ENCODE results near the gene NECAP2. TPM values are rescaled to one million over a fixed set of nuclear protein-coding genes. Genes with fewer than 3 reads are reported as not detected.

The NECAP2 gene
- total RNA-seq, 1 donor from 2014 or later, result 44.7 TPM

DNA sequence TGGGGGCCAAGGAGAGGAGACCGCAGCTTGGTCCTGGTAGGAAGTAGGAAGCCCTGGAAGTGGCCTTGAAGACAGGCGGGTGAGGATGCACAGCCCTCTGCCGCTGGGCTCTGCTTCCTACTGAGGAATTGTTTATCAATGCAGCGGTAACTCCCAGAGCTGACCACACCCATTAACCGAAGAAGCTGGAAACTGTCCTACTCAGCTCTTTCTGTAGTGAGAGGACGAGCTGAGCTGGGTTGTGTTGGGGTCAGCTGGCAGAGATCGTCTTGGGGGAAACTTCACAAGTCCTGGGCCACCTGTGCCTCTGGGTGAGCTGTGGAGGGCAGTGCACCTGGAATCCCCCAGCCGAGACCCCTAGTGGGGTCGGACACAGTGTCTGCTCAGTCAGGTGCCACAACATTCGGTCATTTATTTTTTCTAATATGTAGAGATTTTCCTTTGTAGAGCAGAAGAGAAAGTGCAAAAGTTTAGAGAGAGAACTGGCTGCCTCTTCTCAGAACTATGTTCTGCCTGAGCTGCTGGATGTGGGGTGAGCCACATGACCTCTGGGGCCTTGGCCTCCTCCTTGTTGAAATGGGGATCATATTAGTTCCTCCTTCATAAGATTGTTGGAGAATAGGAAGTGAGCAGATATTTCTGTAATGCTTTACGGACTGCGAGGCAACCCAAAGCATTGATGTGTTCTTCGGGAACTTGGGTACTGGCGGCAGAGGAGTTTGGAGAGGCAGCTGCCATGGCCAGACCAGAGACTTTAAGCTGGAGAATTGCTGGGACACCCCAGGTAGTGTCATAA lies 3.6 kb downstream of the NECAP2 start:
- peak overlapping the region; percentile 72 for H3K4me3 Mint-ChIP-seq
- TF ChIP-seq, protein P1, sequence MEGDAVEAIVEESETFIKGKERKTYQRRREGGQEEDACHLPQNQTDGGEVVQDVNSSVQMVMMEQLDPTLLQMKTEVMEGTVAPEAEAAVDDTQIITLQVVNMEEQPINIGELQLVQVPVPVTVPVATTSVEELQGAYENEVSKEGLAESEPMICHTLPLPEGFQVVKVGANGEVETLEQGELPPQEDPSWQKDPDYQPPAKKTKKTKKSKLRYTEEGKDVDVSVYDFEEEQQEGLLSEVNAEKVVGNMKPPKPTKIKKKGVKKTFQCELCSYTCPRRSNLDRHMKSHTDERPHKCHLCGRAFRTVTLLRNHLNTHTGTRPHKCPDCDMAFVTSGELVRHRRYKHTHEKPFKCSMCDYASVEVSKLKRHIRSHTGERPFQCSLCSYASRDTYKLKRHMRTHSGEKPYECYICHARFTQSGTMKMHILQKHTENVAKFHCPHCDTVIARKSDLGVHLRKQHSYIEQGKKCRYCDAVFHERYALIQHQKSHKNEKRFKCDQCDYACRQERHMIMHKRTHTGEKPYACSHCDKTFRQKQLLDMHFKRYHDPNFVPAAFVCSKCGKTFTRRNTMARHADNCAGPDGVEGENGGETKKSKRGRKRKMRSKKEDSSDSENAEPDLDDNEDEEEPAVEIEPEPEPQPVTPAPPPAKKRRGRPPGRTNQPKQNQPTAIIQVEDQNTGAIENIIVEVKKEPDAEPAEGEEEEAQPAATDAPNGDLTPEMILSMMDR (conservative IDR thresholded peaks at IDR 0.05), result no peak
- no peak for DNase-seq (ENCODE audit: low read depth, low spot score)
- H3K27me3 Mint-ChIP-seq (ENCODE audit: low read depth), result no peaks in the 10 kb centered on the region
- H3K9me3 Mint-ChIP-seq, result no peaks in the 10 kb centered on the region
- no peak overlapping the region for H3K27ac Mint-ChIP-seq (ENCODE audit: unreplicated experiment)
- peaks cover 17% of the 10 kb centered on the region for H3K4me1 Mint-ChIP-seq
- H3K36me3 Mint-ChIP-seq (ENCODE audit: low read depth), result peaks cover under 1% of the 10 kb centered on the region

DNA sequence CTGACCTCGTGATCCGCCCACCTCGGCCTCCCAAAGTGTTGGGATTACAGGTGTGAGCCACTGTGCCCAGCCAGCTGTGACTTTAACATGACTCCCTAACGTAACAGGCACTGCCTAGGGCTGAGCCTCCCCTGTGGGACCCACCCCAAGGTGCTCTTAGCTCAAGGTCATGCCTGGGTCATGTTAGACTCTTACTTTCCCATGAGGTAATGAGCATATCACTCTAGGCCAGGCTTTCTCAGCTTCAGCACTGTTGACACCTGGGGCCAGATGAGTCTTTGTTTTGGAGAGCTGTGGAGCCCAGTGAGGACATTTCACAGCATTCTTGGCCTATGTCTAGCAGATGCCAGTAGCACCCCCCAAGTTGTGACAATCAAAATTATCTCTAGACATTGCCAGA lies 4.5 kb downstream of the NECAP2 start:
- Mint-ChIP-seq H3K36me3 (ENCODE audit: low read depth) (peaks cover 5% of the 10 kb centered on the region), H3K4me1 (peaks cover 15% of the 10 kb centered on the region)

DNA sequence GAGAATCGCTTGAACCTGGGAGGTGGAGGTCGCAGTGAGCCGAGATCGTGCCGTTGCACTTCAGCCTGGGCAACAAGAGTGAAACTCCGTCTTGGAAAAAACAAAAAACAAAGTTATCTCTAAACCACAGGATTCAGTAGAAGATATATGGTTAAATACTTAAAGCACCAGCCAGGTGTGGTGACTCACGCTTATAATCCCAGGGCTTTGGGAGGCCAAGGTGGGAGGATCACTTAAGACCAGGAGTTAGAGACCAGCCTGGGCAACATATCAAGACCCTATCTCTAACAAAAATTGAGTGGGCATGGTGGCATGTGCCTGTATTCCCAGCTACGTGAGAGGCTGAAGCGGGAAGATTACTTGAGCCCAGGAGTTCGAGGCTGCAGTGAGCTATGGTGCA lies 5.6 kb downstream of the NECAP2 start:
- H3K36me3 Mint-ChIP-seq (ENCODE audit: low read depth), result peaks cover 8% of the 10 kb centered on the region
- no peaks in the 10 kb centered on the region for H3K27me3 Mint-ChIP-seq (ENCODE audit: low read depth)
- no peak for DNase-seq (ENCODE audit: low read depth, low spot score)
- no peak overlapping the region for H3K27ac Mint-ChIP-seq (ENCODE audit: unreplicated experiment)
- no peaks in the 10 kb centered on the region for H3K9me3 Mint-ChIP-seq
- peaks cover 8% of the 10 kb centered on the region for H3K4me1 Mint-ChIP-seq
- no peak overlapping the region for H3K4me3 Mint-ChIP-seq
- TF ChIP-seq, protein P1 (conservative IDR thresholded peaks at IDR 0.05), result no peak

More for the DNA sequence above, 4.5 kb downstream of the NECAP2 start:
- Mint-ChIP-seq H3K27ac (ENCODE audit: unreplicated experiment) (no peak overlapping the region), H3K9me3 (no peaks in the 10 kb centered on the region), H3K4me3 (no peak overlapping the region), H3K27me3 (ENCODE audit: low read depth) (no peaks in the 10 kb centered on the region)
- no peak for DNase-seq (ENCODE audit: low read depth, low spot score)
- TF ChIP-seq, protein P1 (conservative IDR thresholded peaks at IDR 0.05), result no peak

DNA sequence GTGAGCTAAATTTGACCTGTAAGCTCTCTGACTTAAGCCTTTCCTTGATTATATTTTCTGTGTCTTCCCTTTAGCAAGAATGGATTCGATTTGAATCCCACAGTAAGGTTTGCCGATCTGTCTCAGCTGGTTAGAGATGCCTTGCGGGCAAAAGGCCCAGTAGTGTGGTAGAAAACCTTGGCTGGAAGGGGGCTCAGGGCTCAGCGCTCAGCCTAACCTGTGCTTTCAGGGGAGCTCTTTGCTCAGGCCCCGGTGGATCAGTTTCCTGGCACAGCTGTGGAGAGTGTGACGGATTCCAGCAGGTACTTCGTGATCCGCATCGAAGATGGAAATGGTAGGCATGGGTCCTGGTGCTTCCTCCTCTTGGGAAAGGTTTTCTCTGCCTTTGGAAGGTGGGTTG lies 7.1 kb downstream of the NECAP2 start:
- peaks cover 13% of the 10 kb centered on the region for H3K36me3 Mint-ChIP-seq (ENCODE audit: low read depth)
- H3K9me3 Mint-ChIP-seq, result no peaks in the 10 kb centered on the region
- H3K27ac Mint-ChIP-seq (ENCODE audit: unreplicated experiment), result no peak overlapping the region
- no peaks in the 10 kb centered on the region for H3K4me1 Mint-ChIP-seq
- H3K4me3 Mint-ChIP-seq, result no peak overlapping the region
- no peaks in the 10 kb centered on the region for H3K27me3 Mint-ChIP-seq (ENCODE audit: low read depth)
- TF ChIP-seq, protein P1 (conservative IDR thresholded peaks at IDR 0.05), result no peak
- no peak for DNase-seq (ENCODE audit: low read depth, low spot score)

DNA sequence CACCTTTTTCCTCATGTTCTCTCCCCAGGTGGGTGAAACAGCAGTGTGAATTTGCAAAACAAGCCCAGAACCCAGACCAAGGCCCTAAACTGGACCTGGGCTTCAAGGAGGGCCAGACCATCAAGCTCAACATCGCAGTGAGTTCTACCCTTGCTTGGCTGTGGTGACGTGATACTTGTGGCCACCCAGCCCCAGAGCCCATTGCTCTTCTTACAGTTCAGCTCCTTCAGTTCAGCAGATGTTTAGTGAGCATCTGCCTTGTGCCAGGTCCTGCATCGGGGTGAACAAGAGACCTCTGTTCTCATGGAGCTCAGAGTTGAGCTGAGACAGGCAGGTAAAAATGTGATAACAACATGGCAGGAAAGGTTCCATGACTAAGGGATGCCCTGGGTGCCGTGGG lies 8.5 kb downstream of the NECAP2 start:
- TF ChIP-seq, protein P1 (conservative IDR thresholded peaks at IDR 0.05), result no peak
- DNase-seq (ENCODE audit: low read depth, low spot score), result no peak
- Mint-ChIP-seq H3K27me3 (ENCODE audit: low read depth) (no peaks in the 10 kb centered on the region), H3K4me1 (no peaks in the 10 kb centered on the region), H3K36me3 (ENCODE audit: low read depth) (peaks cover 13% of the 10 kb centered on the region), H3K4me3 (no peak overlapping the region), H3K9me3 (no peaks in the 10 kb centered on the region), H3K27ac (ENCODE audit: unreplicated experiment) (no peak overlapping the region)

All from neural crest cell (in vitro differentiated cells).